Breast epithelium (tissue), 4 donors: Measurements from ENCODE around the gene CAPS2. TPM values are rescaled to one million over a fixed set of nuclear protein-coding genes. Genes with fewer than 3 reads are reported as not detected.
"Not testable (repeated sequence)": the region's sequence is repeated elsewhere in the genome, so short reads cannot be mapped to it uniquely, and the experiment has no call there.

Experiments used
- DNase-seq, 2 donors: peaks; one replicate each; pipeline ENCODE4 v3.0.0-alpha.2; 2019; ENCODE audit warnings: low spot score in 2 of 2
- H3K27ac ChIP-seq, 2 donors: fragments of 200-600 bp; sonication (generic) in 1 of 2; one replicate each; pipeline ENCODE4 v1.5.1; 2016 to 2019; ENCODE audit warnings: mild to moderate bottlenecking in 1 of 2
- H3K27me3 ChIP-seq, 2 donors: fragments of 200-600 bp; sonication (generic) in 1 of 2; one replicate each; pipeline versions ENCODE4 v1.5.1 to v1.6.0; 2017 to 2019; ENCODE audit warnings: control low read depth in 1 of 2, mild to moderate bottlenecking in 1 of 2
- H3K36me3 ChIP-seq: fragments of 200-600 bp; one replicate; pipeline ENCODE4 v1.5.1; 2019
- H3K4me1 ChIP-seq, 2 donors: fragments of 200-600 bp; sonication (generic); one replicate each; pipeline ENCODE4 v1.5.1; 2016 to 2019; ENCODE audit warnings: control low read depth in 1 of 2
- H3K4me3 ChIP-seq, 3 donors: fragments of 200-600 bp; sonication (generic); 1 replicate in 2 of 3; 2 replicates in 1 of 3; pipeline ENCODE4 v1.5.1; 2016 to 2019; ENCODE audit warnings: mild to moderate bottlenecking in 3 of 3, moderate library complexity in 2 of 3
- H3K9me3 ChIP-seq, 2 donors: fragments of 200-600 bp; sonication (generic) in 1 of 2; one replicate each; pipeline ENCODE4 v1.5.1; 2016 to 2019; ENCODE audit warnings: control low read depth in 1 of 2
- CTCF ChIP-seq, 3 donors: fragments of 450-650 bp; IDR thresholded peaks; one replicate each; pipeline ENCODE4 v1.5.1; 2016 to 2017; ENCODE audit warnings: antibody characterized with exemption in 3 of 3, mild to moderate bottlenecking in 3 of 3, moderate library complexity in 3 of 3
- POLR2A ChIP-seq: fragments of 450-650 bp; IDR thresholded peaks from one replicate; pipeline ENCODE4 v1.6.1; 2016; ENCODE audit warnings: antibody characterized with exemption, mild to moderate bottlenecking, moderate library complexity
- POLR2AphosphoS5 ChIP-seq, 3 donors: sonication (generic); formaldehyde crosslinking; IDR thresholded peaks; one replicate each; pipeline ENCODE4 v1.6.1; 2017; ENCODE audit warnings: antibody characterized with exemption in 3 of 3
- intact Hi-C: fragments of 100-400 bp; cut with DNase I; formaldehyde crosslinking; loops from one replicate; pipeline ENCODE4 v1.15.1; 2023; ENCODE audit warnings: low total_unique reads
- total RNA-seq, 3 donors: library from RNA; depleted of rRNA; stranded (reverse); fragments of >200 nt; gene quantifications; one replicate each; pipeline ENCODE4 v1.1.0, GENCODE V29; 2016

CAPS2 gene
- total RNA-seq, 3 donors from 2014 or later: 13.8 to 34.0 (median 14.4) TPM

GRCh38 chr12:75361408-75361807 lies 31.3 kb upstream of the CAPS2 start:
- no peaks in the 10 kb centered on the region for H3K9me3 ChIP-seq
- peaks cover 4% of the 10 kb centered on the region for H3K36me3 ChIP-seq
- DNase-seq: no peak
- no peak overlapping the region for H3K4me3 ChIP-seq
- H3K27me3 ChIP-seq: no peaks in the 10 kb centered on the region
- no peak for TF ChIP-seq CTCF (IDR thresholded peaks at IDR 0.05)
- no peak for TF ChIP-seq POLR2AphosphoS5 (IDR thresholded peaks at IDR 0.05)
- TF ChIP-seq POLR2A: no peak
- H3K27ac ChIP-seq: no peak overlapping the region
- intact Hi-C loops: no loop called here
- H3K4me1 ChIP-seq: no peaks in the 10 kb centered on the region

GRCh38 chr12:75360920-75361319 lies 30.8 kb upstream of the CAPS2 start:
- Histone ChIP-seq H3K4me3 (no peak overlapping the region), H3K4me1 (no peaks in the 10 kb centered on the region), H3K27ac (no peak overlapping the region), H3K36me3 (peaks cover 4% of the 10 kb centered on the region), H3K27me3 (no peaks in the 10 kb centered on the region), H3K9me3 (no peaks in the 10 kb centered on the region)
- intact Hi-C loops: no loop called here
- no peak for TF ChIP-seq POLR2AphosphoS5 (IDR thresholded peaks at IDR 0.05)
- TF ChIP-seq CTCF (IDR thresholded peaks at IDR 0.05): no peak
- no peak for TF ChIP-seq POLR2A
- no peak for DNase-seq

- DNase-seq: no peak
- H3K4me1 ChIP-seq: no peaks in the 10 kb centered on the region
- TF ChIP-seq CTCF (IDR thresholded peaks at IDR 0.05): no peak
- TF ChIP-seq POLR2AphosphoS5 (IDR thresholded peaks at IDR 0.05): no peak
- no peak for TF ChIP-seq POLR2A
- intact Hi-C loops: no loop called here
- no peaks in the 10 kb centered on the region for H3K36me3 ChIP-seq
- peaks cover 0 to 6% of the 10 kb centered on the region in 2 donors for H3K9me3 ChIP-seq
- H3K27ac ChIP-seq: no peak overlapping the region
- H3K27me3 ChIP-seq: no peaks in the 10 kb centered on the region
- H3K4me3 ChIP-seq: no peak overlapping the region
These were observed 23.9 kb upstream of the CAPS2 start for GRCh38 chr12:75354011-75354410.

- Histone ChIP-seq H3K27me3 (no peaks in the 10 kb centered on the region), H3K36me3 (no peaks in the 10 kb centered on the region), H3K4me3 (no peak overlapping the region), H3K27ac (no peak overlapping the region), H3K4me1 (no peaks in the 10 kb centered on the region), H3K9me3 (peaks cover 0 to 2% of the 10 kb centered on the region in 2 donors)
- DNase-seq: no peak
- intact Hi-C loops: no loop called here
- no peak for TF ChIP-seq POLR2A
- TF ChIP-seq POLR2AphosphoS5 (IDR thresholded peaks at IDR 0.05): no peak
- TF ChIP-seq CTCF (IDR thresholded peaks at IDR 0.05): no peak
These were observed 20.3 kb upstream of the CAPS2 start for GRCh38 chr12:75350413-75350812.

GRCh38 chr12:75349946-75350345 lies 19.8 kb upstream of the CAPS2 start:
- intact Hi-C loops: no loop called here
- Histone ChIP-seq H3K36me3 (no peaks in the 10 kb centered on the region), H3K27ac (no peak overlapping the region), H3K27me3 (no peaks in the 10 kb centered on the region), H3K9me3 (no peaks in the 10 kb centered on the region), H3K4me1 (no peaks in the 10 kb centered on the region), H3K4me3 (no peak overlapping the region)
- TF ChIP-seq POLR2A: no peak
- no peak for TF ChIP-seq CTCF (IDR thresholded peaks at IDR 0.05)
- no peak for TF ChIP-seq POLR2AphosphoS5 (IDR thresholded peaks at IDR 0.05)
- no peak for DNase-seq

GRCh38 chr12:75346215-75346614 lies 16.1 kb upstream of the CAPS2 start:
- H3K9me3 ChIP-seq, H3K27me3 ChIP-seq, H3K4me3 ChIP-seq, H3K4me1 ChIP-seq, H3K36me3 ChIP-seq, intact Hi-C loops, H3K27ac ChIP-seq, DNase-seq: not testable (repeated sequence)
